OCI-LY1 (cell line): ENCODE measurements around the gene TMEM184B.

Experiments used
- H2AFZ ChIP-seq: fragments of 200-600 bp; sonication (generic), shearing (Covaris generic); 2 replicates; pipeline ENCODE4 v1.6.0; 2014; ENCODE audit warnings: antibody characterized with exemption, mild to moderate bottlenecking, low read length
- H3F3A ChIP-seq: fragments of 200-600 bp; sonication (generic), shearing (Covaris generic); 2 replicates; pipeline ENCODE4 v1.6.0; 2014; ENCODE audit warnings: mild to moderate bottlenecking, antibody characterized with exemption, low read length, moderate library complexity; ENCODE audit not compliant: insufficient read depth
- H3K27ac ChIP-seq: fragments of 200-600 bp; sonication (generic); 2 replicates; pipeline ENCODE4 v1.5.1; 2014; ENCODE audit warnings: low read length, mixed run types, mild to moderate bottlenecking, low read depth; ENCODE audit not compliant: poor library complexity, severe bottlenecking
- H3K27me3 ChIP-seq: fragments of 200-600 bp; sonication (generic); 2 replicates; pipeline ENCODE4 v1.6.0; 2014; ENCODE audit warnings: antibody characterized with exemption, mild to moderate bottlenecking, low read length, moderate library complexity; ENCODE audit not compliant: insufficient read depth
- H3K36me3 ChIP-seq: fragments of 200-600 bp; sonication (generic); 2 replicates; pipeline ENCODE4 v1.6.1; 2014; ENCODE audit warnings: mild to moderate bottlenecking, antibody characterized with exemption, low read length, moderate library complexity, mixed read lengths; ENCODE audit not compliant: insufficient read depth
- H3K4me1 ChIP-seq: fragments of 200-600 bp; sonication (generic); 2 replicates; pipeline ENCODE4 v1.5.1; 2014; ENCODE audit warnings: mild to moderate bottlenecking, low read length, moderate library complexity; ENCODE audit not compliant: insufficient read depth, severe bottlenecking
- H3K4me2 ChIP-seq: fragments of 200-600 bp; sonication (generic), shearing (Covaris generic); 2 replicates; pipeline ENCODE4 v1.6.1; 2014; ENCODE audit warnings: low read length
- H3K4me3 ChIP-seq: fragments of 200-600 bp; sonication (generic); 2 replicates; pipeline ENCODE4 v1.5.1; 2014; ENCODE audit warnings: low read length, low read depth, mild to moderate bottlenecking, mixed read lengths; ENCODE audit not compliant: poor library complexity, severe bottlenecking
- H3K79me2 ChIP-seq: fragments of 200-600 bp; shearing (Covaris generic); 2 replicates; pipeline ENCODE4 v1.6.1; 2016; ENCODE audit warnings: mixed run types, low read length, mixed read lengths; ENCODE audit not compliant: insufficient read depth
- H3K9ac ChIP-seq: fragments of 200-600 bp; sonication (generic), shearing (Covaris generic); 2 replicates; pipeline ENCODE4 v1.6.1; 2014; ENCODE audit warnings: mild to moderate bottlenecking, low read length, mixed read lengths
- H3K9me2 ChIP-seq: fragments of 200-600 bp; sonication (generic), shearing (Covaris generic); 2 replicates; pipeline ENCODE4 v1.6.1; 2014; ENCODE audit warnings: low read depth, mild to moderate bottlenecking, low read length, mixed read lengths
- H3K9me3 ChIP-seq: fragments of 200-600 bp; shearing (Covaris generic); 2 replicates; pipeline ENCODE4 v1.6.1; 2014; ENCODE audit warnings: low read length, mixed read lengths
- H4K20me1 ChIP-seq: fragments of 200-600 bp; sonication (generic), shearing (Covaris generic); 2 replicates; pipeline ENCODE4 v1.6.0; 2016; ENCODE audit warnings: mild to moderate bottlenecking, low read length; ENCODE audit not compliant: insufficient read depth
- EZH2 ChIP-seq: fragments of 200-600 bp; sonication (generic), shearing (Covaris generic); IDR thresholded peaks from 2 replicates; pipeline ENCODE4 v1.8.0; 2017; ENCODE audit warnings: borderline replicate concordance, mixed run types, mild to moderate bottlenecking, antibody characterized with exemption, low read length, moderate library complexity, mixed read lengths
- TF ChIP-seq, protein P1 (sequence below): fragments of 200-600 bp; sonication (generic), shearing (Covaris generic); IDR thresholded peaks from 2 replicates; pipeline ENCODE4 v1.5.1; 2017; ENCODE audit warnings: mild to moderate bottlenecking, antibody characterized with exemption, low read length, moderate library complexity, mixed read lengths

The TMEM184B gene

DNA sequence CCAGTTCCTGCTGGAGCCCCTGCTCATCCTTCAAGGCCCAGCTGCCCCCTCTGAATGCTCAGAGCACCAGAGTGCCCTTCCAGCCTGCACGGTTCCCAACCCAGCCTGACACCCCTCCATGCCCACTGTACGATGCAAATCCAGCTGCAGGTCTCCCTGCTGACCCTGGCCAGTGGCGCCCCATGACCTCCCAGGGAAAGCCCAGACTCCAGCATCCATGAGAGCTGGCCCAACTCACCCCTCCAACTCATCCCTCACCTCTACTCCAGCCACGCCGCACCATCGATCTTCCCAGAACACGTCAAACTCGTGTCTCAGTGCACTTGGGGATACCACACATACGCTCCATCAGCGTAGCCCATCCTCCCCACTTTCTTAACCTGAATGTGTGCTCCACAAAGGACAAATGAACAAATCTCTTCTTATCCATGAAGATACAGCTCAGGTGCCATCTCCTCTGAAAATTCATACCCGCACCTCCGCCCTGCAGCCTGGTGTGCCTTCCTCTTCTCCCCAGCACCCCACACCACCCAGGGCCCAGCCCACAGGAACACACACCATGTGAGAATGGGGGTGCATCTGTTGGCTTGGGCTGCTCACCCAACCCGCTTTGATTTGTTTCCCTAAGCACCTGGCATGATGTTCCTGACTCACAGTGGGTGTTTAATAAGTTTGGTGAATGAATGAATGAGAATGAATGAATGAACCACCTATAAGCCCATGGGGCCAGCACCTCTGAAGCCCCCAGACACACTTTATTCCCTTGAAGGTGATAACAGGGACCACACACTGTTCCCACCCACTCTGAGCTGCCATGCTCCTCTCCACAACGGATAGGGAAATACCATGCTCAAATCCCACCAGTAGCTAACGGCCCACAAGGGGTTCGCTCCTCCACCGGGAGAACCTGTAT, 97.3 kb downstream of the TMEM184B start:
- Histone ChIP-seq H3F3A (no peaks in the 10 kb centered on the region), H3K4me2 (no peak overlapping the region), H3K79me2 (no peaks in the 10 kb centered on the region), H3K27ac (no peak overlapping the region), H3K4me3 (no peak overlapping the region), H3K27me3 (no peaks in the 10 kb centered on the region), H3K9ac (no peak overlapping the region), H3K36me3 (peaks cover 6% of the 10 kb centered on the region; the same call in 1 of the 2 replicates), H3K4me1 (peaks cover 38% of the 10 kb centered on the region), H3K9me2 (no peaks in the 10 kb centered on the region), H4K20me1 (no peaks in the 10 kb centered on the region), H2AFZ (no peak overlapping the region), H3K9me3 (no peaks in the 10 kb centered on the region)
- TF ChIP-seq EZH2 = no peak
- TF ChIP-seq, protein P1, sequence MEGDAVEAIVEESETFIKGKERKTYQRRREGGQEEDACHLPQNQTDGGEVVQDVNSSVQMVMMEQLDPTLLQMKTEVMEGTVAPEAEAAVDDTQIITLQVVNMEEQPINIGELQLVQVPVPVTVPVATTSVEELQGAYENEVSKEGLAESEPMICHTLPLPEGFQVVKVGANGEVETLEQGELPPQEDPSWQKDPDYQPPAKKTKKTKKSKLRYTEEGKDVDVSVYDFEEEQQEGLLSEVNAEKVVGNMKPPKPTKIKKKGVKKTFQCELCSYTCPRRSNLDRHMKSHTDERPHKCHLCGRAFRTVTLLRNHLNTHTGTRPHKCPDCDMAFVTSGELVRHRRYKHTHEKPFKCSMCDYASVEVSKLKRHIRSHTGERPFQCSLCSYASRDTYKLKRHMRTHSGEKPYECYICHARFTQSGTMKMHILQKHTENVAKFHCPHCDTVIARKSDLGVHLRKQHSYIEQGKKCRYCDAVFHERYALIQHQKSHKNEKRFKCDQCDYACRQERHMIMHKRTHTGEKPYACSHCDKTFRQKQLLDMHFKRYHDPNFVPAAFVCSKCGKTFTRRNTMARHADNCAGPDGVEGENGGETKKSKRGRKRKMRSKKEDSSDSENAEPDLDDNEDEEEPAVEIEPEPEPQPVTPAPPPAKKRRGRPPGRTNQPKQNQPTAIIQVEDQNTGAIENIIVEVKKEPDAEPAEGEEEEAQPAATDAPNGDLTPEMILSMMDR = no peak

DNA sequence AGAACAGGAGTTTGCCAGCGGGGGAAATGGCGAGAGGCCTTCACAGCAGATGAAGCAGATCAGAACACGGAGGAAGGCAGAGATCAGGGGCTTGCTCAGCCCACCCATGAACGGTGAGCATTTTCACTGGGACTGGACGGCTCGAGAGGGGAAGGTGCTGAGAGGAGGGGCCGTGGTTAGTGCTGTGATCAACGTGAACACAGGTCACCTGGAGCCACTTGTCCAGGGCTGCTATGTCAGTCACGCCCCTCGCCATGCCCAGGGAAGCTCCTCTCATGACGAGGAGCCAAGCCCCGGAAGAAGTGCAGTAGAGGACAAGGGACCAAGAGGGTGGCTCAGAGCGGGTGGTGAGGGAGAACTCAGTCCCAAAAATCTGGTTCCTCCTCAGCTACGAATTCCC, 98.2 kb downstream of the TMEM184B start:
- no peaks in the 10 kb centered on the region for H3K9me2 ChIP-seq
- no peaks in the 10 kb centered on the region for H3K27me3 ChIP-seq
- peaks cover 6% of the 10 kb centered on the region; the same call in 1 of the 2 replicates for H3K36me3 ChIP-seq
- H3F3A ChIP-seq = no peaks in the 10 kb centered on the region
- no peak for TF ChIP-seq EZH2
- peaks cover 30% of the 10 kb centered on the region for H3K4me1 ChIP-seq
- H3K27ac ChIP-seq = no peak overlapping the region
- H3K4me3 ChIP-seq = no peak overlapping the region
- no peaks in the 10 kb centered on the region for H3K9me3 ChIP-seq
- H3K9ac ChIP-seq = no peak overlapping the region
- no peak overlapping the region for H2AFZ ChIP-seq
- no peak overlapping the region for H3K4me2 ChIP-seq
- no peaks in the 10 kb centered on the region for H4K20me1 ChIP-seq
- no peaks in the 10 kb centered on the region for H3K79me2 ChIP-seq

- peaks cover 29% of the 10 kb centered on the region for H3K4me1 ChIP-seq
Measured at GRCh38 chr22:38173641-38173906, 99.2 kb downstream of the TMEM184B start.

More at GRCh38 chr22:38173641-38173906, 99.2 kb downstream of the TMEM184B start:
- Histone ChIP-seq H2AFZ (no peak overlapping the region), H3F3A (no peaks in the 10 kb centered on the region), H3K9ac (no peak overlapping the region), H3K27me3 (no peaks in the 10 kb centered on the region), H3K9me3 (no peaks in the 10 kb centered on the region), H3K27ac (no peak overlapping the region), H4K20me1 (no peaks in the 10 kb centered on the region), H3K36me3 (peaks cover 11% of the 10 kb centered on the region; the same call in 1 of the 2 replicates), H3K4me2 (no peak overlapping the region), H3K79me2 (no peaks in the 10 kb centered on the region), H3K9me2 (no peaks in the 10 kb centered on the region), H3K4me3 (no peak overlapping the region)
- TF ChIP-seq, protein P1 = no peak
- TF ChIP-seq EZH2 = no peak
